ENCODE measurements around the gene TBX6.
"Not testable (repeated sequence)": the region's sequence is repeated elsewhere in the genome, so short reads cannot be mapped to it uniquely, and the experiment has no call there.

TBX6 gene

GRCh38 chr16:30091474-30092372 lies at the start of gene TBX6:
TBX6 (minus strand) TSS chr16:30091924; CDS start chr16:30091193, 731 bp downstream.
- peak; percentile 93 for DNase-seq

GRCh38 chr16:30139583-30140481 lies 48.1 kb upstream of the TBX6 start:
- DNase-seq, result no peak

GRCh38 chr16:30137897-30138296 lies 46.2 kb upstream of the TBX6 start:
- no peak for DNase-seq

- DNase-seq, result no peak
These were observed 45.4 kb upstream of the TBX6 start for GRCh38 chr16:30136971-30137605.

- no peak for DNase-seq
These were observed 40.9 kb upstream of the TBX6 start for GRCh38 chr16:30132591-30132990.

GRCh38 chr16:30131869-30132475 lies 40.2 kb upstream of the TBX6 start:
- no peak for DNase-seq

GRCh38 chr16:30127993-30128392 lies 36.3 kb upstream of the TBX6 start:
- no peak for DNase-seq

GRCh38 chr16:30125690-30126089 lies 34.0 kb upstream of the TBX6 start:
- not testable (repeated sequence) for DNase-seq

GRCh38 chr16:30124985-30125379 lies 33.3 kb upstream of the TBX6 start:
- no peak for DNase-seq

GRCh38 chr16:30122604-30123160 lies 31.0 kb upstream of the TBX6 start:
- no peak for DNase-seq

GRCh38 chr16:30121741-30122571 lies 30.2 kb upstream of the TBX6 start:
- DNase-seq, result no peak

- no peak for DNase-seq
These were observed 28.8 kb upstream of the TBX6 start for GRCh38 chr16:30120340-30121105.

- no peak for DNase-seq
These were observed 27.7 kb upstream of the TBX6 start for GRCh38 chr16:30119428-30119827.

GRCh38 chr16:30117768-30118167 lies 26.0 kb upstream of the TBX6 start:
- DNase-seq, result no peak

- no peak for DNase-seq
These were observed 24.8 kb upstream of the TBX6 start for GRCh38 chr16:30116291-30117207.

GRCh38 chr16:30115238-30115637 lies 23.5 kb upstream of the TBX6 start:
- DNase-seq, result peak; percentile 15

- not testable (repeated sequence) for DNase-seq
These were observed 23.1 kb upstream of the TBX6 start for GRCh38 chr16:30114833-30115232.

GRCh38 chr16:30114411-30114810 lies 22.7 kb upstream of the TBX6 start:
- DNase-seq, result no peak

- no peak for DNase-seq
These were observed 22.1 kb upstream of the TBX6 start for GRCh38 chr16:30113711-30114333.
